Neural progenitor cell (in vitro differentiated cells): ENCODE results near the gene SERPINE1.

Experiments used
- CTCF ChIP-seq: fragments of 200-600 bp; sonication (generic); IDR thresholded peaks from 2 replicates; pipeline ENCODE4 v1.5.1; 2017; ENCODE audit warnings: antibody characterized with exemption, mild to moderate bottlenecking
- EZH2phosphoT487 ChIP-seq: fragments of 200-600 bp; sonication (generic); IDR thresholded peaks from 2 replicates; pipeline ENCODE4 v1.6.1; 2017; ENCODE audit warnings: antibody characterized with exemption

GRCh38 chr7:101161692-101162471, 35.0 kb downstream of the SERPINE1 start:
- TF ChIP-seq EZH2phosphoT487 (no peak), CTCF (no peak)
